Measurements from ENCODE around the gene BMPR2. TPM values are rescaled to one million over a fixed set of nuclear protein-coding genes. Genes with fewer than 3 reads are reported as not detected.

Gene BMPR2
- total RNA-seq, 6 experiments from 2014 or later: 50.5 to 59.4 (median 56.4) TPM

DNA sequence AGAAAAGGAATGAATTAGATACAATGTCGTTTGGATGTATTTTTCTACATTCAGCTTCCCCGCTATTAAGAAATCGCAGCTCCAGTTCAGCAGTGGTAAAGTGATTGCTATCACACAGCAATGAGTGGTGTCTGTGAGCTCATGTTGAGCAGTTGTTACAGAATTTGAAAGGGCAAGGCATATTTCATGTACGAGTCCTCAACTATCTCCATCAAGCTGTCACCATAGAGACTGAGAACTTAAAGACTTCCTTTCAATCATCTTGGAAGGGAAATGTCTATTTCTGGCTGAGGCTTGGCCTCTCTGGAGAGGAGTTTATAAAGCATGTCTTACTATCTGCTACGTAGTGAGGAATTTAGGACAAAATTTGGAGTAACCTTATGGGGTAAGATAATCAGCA, 234.3 kb downstream of the BMPR2 start:
- Mint-ChIP-seq H3K27me3 (ENCODE audit: insufficient read depth) (peaks cover 11% of the 10 kb centered on the region), H3K9me3 (no peaks in the 10 kb centered on the region), H3K4me3 (no peak overlapping the region), H3K36me3 (ENCODE audit: low read depth) (no peaks in the 10 kb centered on the region), H3K27ac (no peak overlapping the region), H3K4me1 (ENCODE audit: low read depth) (no peaks in the 10 kb centered on the region; the same call in none of the 2 replicates)
- no peak for DNase-seq
- TF ChIP-seq, protein P1, sequence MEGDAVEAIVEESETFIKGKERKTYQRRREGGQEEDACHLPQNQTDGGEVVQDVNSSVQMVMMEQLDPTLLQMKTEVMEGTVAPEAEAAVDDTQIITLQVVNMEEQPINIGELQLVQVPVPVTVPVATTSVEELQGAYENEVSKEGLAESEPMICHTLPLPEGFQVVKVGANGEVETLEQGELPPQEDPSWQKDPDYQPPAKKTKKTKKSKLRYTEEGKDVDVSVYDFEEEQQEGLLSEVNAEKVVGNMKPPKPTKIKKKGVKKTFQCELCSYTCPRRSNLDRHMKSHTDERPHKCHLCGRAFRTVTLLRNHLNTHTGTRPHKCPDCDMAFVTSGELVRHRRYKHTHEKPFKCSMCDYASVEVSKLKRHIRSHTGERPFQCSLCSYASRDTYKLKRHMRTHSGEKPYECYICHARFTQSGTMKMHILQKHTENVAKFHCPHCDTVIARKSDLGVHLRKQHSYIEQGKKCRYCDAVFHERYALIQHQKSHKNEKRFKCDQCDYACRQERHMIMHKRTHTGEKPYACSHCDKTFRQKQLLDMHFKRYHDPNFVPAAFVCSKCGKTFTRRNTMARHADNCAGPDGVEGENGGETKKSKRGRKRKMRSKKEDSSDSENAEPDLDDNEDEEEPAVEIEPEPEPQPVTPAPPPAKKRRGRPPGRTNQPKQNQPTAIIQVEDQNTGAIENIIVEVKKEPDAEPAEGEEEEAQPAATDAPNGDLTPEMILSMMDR (IDR thresholded peaks at IDR 0.05): no peak

DNA sequence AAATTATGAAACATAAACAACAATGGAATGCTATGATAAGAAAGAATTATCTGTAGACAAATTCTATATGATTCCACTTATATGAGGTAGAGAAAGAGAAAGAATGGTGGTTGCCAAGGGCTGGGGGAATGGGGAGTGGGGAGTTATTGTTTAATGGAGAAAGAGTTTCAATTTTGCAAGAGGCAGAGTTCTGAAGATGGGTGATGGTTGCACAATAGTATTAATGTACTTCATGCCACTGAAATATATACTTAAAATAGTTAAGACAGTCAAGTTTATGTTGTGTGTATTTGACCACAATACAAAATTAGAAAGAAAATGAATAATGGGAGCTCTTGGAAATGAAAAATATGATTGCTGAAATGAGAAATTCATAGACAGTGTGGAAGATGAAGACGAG, 236.0 kb downstream of the BMPR2 start:
- no peaks in the 10 kb centered on the region for H3K9me3 Mint-ChIP-seq
- TF ChIP-seq, protein P1 (IDR thresholded peaks at IDR 0.05): no peak
- H3K27ac Mint-ChIP-seq: no peak overlapping the region
- H3K27me3 Mint-ChIP-seq (ENCODE audit: insufficient read depth): peaks cover 11% of the 10 kb centered on the region
- DNase-seq: no peak
- H3K4me3 Mint-ChIP-seq: no peak overlapping the region
- no peaks in the 10 kb centered on the region for H3K36me3 Mint-ChIP-seq (ENCODE audit: low read depth)
- H3K4me1 Mint-ChIP-seq (ENCODE audit: low read depth): no peaks in the 10 kb centered on the region; the same call in none of the 2 replicates

DNA sequence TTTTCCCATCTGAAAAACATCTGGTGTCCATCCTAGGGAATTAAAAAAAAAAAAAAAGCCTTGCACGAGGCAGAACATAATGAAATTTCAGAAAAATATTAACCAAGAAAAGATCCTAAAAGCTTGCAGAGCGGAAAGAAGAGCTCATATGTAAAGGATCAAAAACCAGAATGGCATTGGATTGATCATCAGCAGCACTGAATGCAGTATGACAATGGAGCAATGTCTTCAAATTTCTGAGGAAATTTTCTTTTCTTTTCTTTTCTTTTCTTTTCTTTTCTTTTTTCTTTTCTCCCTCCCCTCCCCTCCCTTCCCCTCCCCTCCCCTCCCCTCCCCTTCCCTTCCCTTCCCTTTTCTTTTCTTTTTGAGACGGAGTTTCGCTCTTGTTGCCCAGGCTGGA, 237.4 kb downstream of the BMPR2 start:
- H3K4me3 Mint-ChIP-seq: no peak overlapping the region
- H3K27me3 Mint-ChIP-seq (ENCODE audit: insufficient read depth): peaks cover 11% of the 10 kb centered on the region
- no peaks in the 10 kb centered on the region for H3K36me3 Mint-ChIP-seq (ENCODE audit: low read depth)
- DNase-seq: no peak
- no peak overlapping the region for H3K27ac Mint-ChIP-seq
- no peaks in the 10 kb centered on the region for H3K9me3 Mint-ChIP-seq
- TF ChIP-seq, protein P1 (IDR thresholded peaks at IDR 0.05): no peak
- H3K4me1 Mint-ChIP-seq (ENCODE audit: low read depth): no peaks in the 10 kb centered on the region; the same call in none of the 2 replicates

Other genes starting within 250 kb of the BMPR2 start
- gene SUMO1, start 137.7 kb upstream of the BMPR2 start, total RNA-seq (2021; fragmentation: NEBNext Ultra II Directional; extraction: Animal tissue kit (Norgen Biotek cat#: 25700)): 100 to 1,000 TPM; 135 to 153 (median 147) TPM
- gene NOP58, start 110.6 kb upstream of the BMPR2 start, total RNA-seq (2021; fragmentation: NEBNext Ultra II Directional; extraction: Animal tissue kit (Norgen Biotek cat#: 25700)): 10 to 100 TPM; 50.2 to 61.9 (median 57.0) TPM

Measured in HFFc6 (cell line).